BJ (cell line): Measurements from ENCODE around the gene GPR157. TPM values are rescaled to one million over a fixed set of nuclear protein-coding genes. Genes with fewer than 3 reads are reported as not detected.

Source experiments
- CTCF ChIA-PET: fragments of 350-600 bp; formaldehyde crosslinking; extraction: SDS; loops from one replicate; lab custom pipeline; 2021; ENCODE audit warnings: antibody characterized with exemption, inconsistent platforms; lab: Yijun Ruan, JAX
- POLR2A ChIA-PET: fragments of 300-600 bp; sonication (Branson Sonifier 250); formaldehyde crosslinking; extraction: SDS; loops from one replicate; lab custom pipeline; 2021; ENCODE audit warnings: antibody characterized with exemption; lab: Charles Lee
- DNase-seq: peaks from one replicate; pipeline ENCODE4 v3.0.0-alpha.2; 2011; ENCODE audit warnings: low read depth
- H3K27me3 ChIP-seq: 2 replicates; pipeline ENCODE4 v1.6.0; 2011; ENCODE audit warnings: low read length; ENCODE audit not compliant: control insufficient read depth, insufficient read depth
- H3K36me3 ChIP-seq: 2 replicates; pipeline ENCODE4 v1.5.1; 2011; ENCODE audit warnings: low read length; ENCODE audit not compliant: control insufficient read depth, insufficient read depth
- H3K4me3 ChIP-seq: 2 replicates; pipeline ENCODE4 v1.5.1; 2011; ENCODE audit warnings: low read depth, mild to moderate bottlenecking, control low read depth, low read length
- CTCF ChIP-seq: IDR thresholded peaks from 2 replicates; pipeline ENCODE4 v1.5.1; 2011; ENCODE audit warnings: low read depth, mild to moderate bottlenecking, control low read depth, inconsistent platforms, low read length, moderate library complexity; ENCODE audit not compliant: insufficient read depth
- polyA plus RNA-seq: library from polyadenylated mRNA; depleted of rRNA; stranded (reverse); fragments of >200 nt; gene quantifications from 2 replicates; pipeline ENCODE4 v1.2.3, GENCODE V29; 2011; rRNA removed
- small RNA-seq: library from RNA; depleted of rRNA; stranded (forward); fragments of <200 nt; gene quantifications from one replicate; pipeline ENCODE3, GENCODE V24; 2012; ENCODE audit warnings: low replicate concordance, low read depth; ENCODE audit not compliant: insufficient read length

Gene GPR157
- polyA plus RNA-seq, 1 experiment, result 2.5 TPM

- no peaks in the 10 kb centered on the region for H3K27me3 ChIP-seq
- no peak overlapping the region for H3K4me3 ChIP-seq
- DNase-seq, result no peak
- ChIA-PET CTCF (interaction anchor here (0.6 to 2.2 kb wide), 7 partner anchors 12 to 1002 kb away, joined by 3 to 9 read pairs (median 5); partner anchors contain the start of gene SLC2A7), POLR2A (no interaction called here)
- H3K36me3 ChIP-seq, result no peaks in the 10 kb centered on the region
- no peak for TF ChIP-seq CTCF
Observed at GRCh38 chr1:9057851-9058250, 71.1 kb downstream of the GPR157 start.

GRCh38 chr1:9052272-9053049, 76.4 kb downstream of the GPR157 start:
- TF ChIP-seq CTCF, result no peak
- Histone ChIP-seq H3K27me3 (peaks cover 1% of the 10 kb centered on the region; the same call in 1 of the 2 replicates), H3K36me3 (no peaks in the 10 kb centered on the region), H3K4me3 (no peak overlapping the region)
- POLR2A ChIA-PET, result no interaction called here
- DNase-seq, result no peak
- CTCF ChIA-PET, result no interaction called here

- ChIA-PET POLR2A (no interaction called here), CTCF (no interaction called here)
- no peak for TF ChIP-seq CTCF
- H3K4me3 ChIP-seq, result no peak overlapping the region
- no peak for DNase-seq
- H3K27me3 ChIP-seq, result peaks cover 1% of the 10 kb centered on the region; the same call in 1 of the 2 replicates
- no peaks in the 10 kb centered on the region for H3K36me3 ChIP-seq
Observed at GRCh38 chr1:9051379-9051778, 77.5 kb downstream of the GPR157 start.

- ChIA-PET CTCF (interaction anchor here (0.5 to 1.1 kb wide), 2 partner anchors 8 to 93 kb away, joined by 4 read pairs; no protein-coding TSS in a partner anchor), POLR2A (no interaction called here)
- H3K27me3 ChIP-seq, result peaks cover 1% of the 10 kb centered on the region; the same call in 1 of the 2 replicates
- no peak overlapping the region for H3K4me3 ChIP-seq
- DNase-seq, result no peak
- no peaks in the 10 kb centered on the region for H3K36me3 ChIP-seq
- TF ChIP-seq CTCF, result no peak
Observed at GRCh38 chr1:9050803-9051202, 78.1 kb downstream of the GPR157 start.

Small RNAs within 50 kb of the gene (small RNA-seq; reads per million reads assigned to genes)
- not detected for gene RF00424

Other genes with a start within 250 kb of the GPR157 start
- gene CA6, start 183.2 kb downstream of the GPR157 start, polyA plus RNA-seq, result not detected in 2 replicates
- not detected in 2 replicates for gene SLC2A7, start 102.7 kb downstream of the GPR157 start, polyA plus RNA-seq
- 0.16 and 0.31 TPM in 2 replicates for gene SLC2A5, start 59.5 kb downstream of the GPR157 start, polyA plus RNA-seq
- gene H6PD, start 105.7 kb upstream of the GPR157 start, polyA plus RNA-seq, result 12.0 and 16.6 TPM in 2 replicates
- gene SPSB1, start 163.8 kb upstream of the GPR157 start, polyA plus RNA-seq, result 15.1 and 19.8 TPM in 2 replicates